ENCODE results near the gene ZNF562.

GRCh38 chr19:9610484-9611113, 64.3 kb downstream of the ZNF562 start:
- TF ChIP-seq CTCF (conservative IDR thresholded peaks at IDR 0.05; ENCODE audit: low read length) (no peak), EZH2phosphoT487 (IDR thresholded peaks at IDR 0.05; ENCODE audit: borderline replicate concordance, low read depth, low read length) (no peak)

Data from OCI-LY7 (cell line).